HG03039 (cell line): Measurements from ENCODE around the gene SRP68.
"Not testable (repeated sequence)": the region's sequence is repeated elsewhere in the genome, so short reads cannot be mapped to it uniquely, and the experiment has no call there.

Experiments used
- ATAC-seq: cut with Tn5 transposase; IDR thresholded peaks from one replicate; pipeline ENCODE4 v1.9.1; 2021; ENCODE audit warnings: mild to moderate bottlenecking, moderate library complexity; ENCODE audit not compliant: unreplicated experiment

SRP68 gene

DNA sequence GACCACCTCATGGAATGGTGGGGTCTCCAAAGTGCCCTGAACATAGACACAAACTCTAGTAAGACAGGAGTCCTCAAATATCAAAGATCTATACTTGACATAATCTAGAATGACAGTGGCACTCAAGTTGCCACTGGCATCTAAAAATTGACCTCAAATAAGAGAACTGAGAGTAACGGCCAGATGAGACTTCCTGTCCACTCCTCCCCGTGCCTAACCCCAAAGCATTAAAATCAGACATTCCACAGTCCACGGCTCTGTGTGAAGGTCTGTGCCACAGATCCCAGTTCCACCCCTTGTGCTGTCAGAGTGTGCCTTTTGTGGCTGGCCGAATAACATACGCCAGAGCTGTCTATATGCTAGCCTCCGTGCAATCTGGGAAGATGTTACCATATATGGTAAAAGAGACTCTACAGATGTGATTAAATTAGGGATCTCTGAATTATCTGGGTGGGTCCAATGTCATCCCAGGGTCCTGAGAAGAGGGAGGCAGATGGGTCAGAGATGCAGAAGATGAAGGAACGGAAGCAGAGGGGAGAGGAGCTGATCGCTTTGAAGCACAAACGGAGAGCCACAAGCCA lies 24.2 kb downstream of the SRP68 start:
- no peak for ATAC-seq

DNA sequence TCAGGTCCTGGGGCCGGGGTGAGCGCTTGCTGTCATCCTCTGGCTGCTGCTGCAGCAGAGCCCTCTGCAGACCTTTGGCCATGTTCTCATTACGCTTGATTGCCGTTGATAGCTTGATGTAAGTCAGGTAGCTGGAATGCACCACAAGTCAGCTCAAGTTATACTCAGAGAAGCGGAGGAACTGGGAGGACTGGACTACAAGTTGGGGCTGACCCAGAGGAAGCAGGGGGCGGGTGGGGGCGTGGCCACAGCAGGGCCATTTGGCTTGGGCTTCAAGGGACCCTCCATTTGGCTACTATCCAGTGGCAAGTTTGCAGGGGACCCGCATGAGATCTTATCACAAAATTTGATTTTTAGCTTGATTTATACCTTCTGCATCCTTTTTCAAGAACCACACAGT lies 26.3 kb downstream of the SRP68 start:
- no peak for ATAC-seq

DNA sequence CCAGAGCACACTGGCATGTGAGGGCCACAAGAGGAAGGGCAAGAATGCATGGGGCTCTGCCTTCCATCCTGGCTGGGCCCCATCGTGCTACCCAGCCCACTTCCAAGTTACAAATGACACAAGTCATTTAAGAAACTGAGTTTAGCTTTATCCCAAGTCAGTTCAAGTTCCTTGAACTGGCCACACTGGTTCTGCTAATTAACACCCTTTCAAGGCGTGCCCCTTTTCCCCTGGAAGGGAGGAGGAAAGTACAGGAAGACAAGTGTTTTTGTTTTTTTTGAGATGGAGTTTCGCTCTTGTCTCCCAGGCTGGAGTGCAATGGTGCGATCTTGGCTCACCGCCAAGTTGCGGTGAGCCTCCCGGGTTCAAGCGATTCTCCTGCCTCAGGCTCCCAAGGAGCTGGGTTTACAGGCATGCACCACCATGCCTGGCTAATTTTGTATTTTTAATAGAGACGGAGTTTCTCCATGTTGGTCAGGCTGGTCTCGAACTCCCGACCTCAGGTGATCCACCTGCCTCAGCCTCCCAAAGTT lies 27.8 kb downstream of the SRP68 start:
- ATAC-seq, result not testable (repeated sequence)

DNA sequence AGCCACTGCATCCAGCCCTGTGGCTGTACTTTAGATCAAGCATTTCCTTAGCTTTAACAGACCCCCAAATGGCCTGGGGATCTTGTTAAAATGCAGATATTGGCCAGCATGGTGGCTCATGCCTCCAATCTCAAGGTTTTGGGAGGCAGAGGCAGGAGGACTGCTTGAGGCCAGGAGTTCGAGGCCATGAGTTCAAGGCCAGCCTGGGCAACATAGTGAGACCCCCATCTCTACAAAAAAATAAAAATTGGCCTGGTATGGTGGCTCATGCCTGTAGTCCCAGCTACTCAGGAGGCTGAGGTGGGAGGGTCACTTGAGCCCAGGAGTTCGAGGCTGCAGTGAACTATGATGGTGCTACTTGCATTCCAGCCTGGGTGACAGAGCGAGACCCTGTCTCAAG lies 29.4 kb downstream of the SRP68 start:
- ATAC-seq, result not testable (repeated sequence)

DNA sequence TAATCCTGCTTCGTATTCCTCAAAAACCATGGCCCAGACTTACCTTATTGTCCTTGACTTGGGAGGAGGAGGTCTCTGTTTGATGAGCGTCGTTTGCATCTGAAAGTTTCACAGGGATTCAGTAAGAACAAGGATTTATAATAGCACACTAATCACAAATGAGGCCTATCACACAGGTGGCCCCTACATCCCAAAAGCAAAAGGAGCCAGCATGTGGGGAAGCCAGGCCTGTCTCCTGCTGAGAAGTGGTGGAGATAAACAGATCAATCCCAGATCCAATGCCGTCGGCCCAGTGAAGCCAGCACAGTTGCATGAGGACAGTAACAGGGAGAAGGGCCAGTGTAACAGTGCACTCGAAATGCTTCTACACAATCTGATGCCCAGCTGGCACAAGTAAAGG lies 31.9 kb downstream of the SRP68 start:
- ATAC-seq, result no peak

DNA sequence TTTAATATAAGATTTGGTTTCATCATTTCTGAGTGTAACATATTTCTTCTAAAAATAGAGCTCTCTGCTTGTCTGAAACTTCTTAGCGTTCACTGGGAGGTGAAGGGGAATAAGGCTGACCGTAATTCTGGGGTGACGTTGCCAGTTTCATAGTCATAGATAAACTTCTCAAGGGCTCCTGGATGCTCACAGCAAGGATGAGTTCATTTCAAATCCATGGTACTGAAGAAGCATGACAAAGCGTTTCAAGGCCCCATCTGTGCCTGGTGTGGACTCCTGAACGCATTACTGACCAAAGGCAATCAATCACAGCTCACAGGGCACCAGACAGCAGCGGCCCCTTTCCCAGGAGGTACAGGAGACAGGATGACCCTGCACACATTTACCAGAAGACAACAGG lies 33.2 kb downstream of the SRP68 start:
- no peak for ATAC-seq

DNA sequence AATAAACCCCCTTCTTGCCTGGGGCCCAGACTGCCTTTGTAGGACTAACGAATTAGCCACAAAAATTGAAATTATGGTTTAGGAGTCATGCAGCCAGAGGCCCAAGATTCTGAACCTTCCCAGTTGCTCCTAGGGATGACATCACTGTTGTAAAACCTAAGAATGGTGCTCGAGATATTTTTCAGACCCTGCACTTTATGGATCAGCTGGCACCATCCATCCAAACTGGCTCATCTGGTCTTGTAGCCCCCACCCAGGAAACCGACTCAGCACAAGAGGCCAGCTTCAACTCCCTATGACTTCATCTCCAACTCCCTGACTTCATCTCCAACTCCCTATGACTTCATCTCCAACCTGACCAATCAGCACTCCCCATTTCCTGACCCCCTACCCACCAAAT lies 34.3 kb downstream of the SRP68 start:
- no peak for ATAC-seq

DNA sequence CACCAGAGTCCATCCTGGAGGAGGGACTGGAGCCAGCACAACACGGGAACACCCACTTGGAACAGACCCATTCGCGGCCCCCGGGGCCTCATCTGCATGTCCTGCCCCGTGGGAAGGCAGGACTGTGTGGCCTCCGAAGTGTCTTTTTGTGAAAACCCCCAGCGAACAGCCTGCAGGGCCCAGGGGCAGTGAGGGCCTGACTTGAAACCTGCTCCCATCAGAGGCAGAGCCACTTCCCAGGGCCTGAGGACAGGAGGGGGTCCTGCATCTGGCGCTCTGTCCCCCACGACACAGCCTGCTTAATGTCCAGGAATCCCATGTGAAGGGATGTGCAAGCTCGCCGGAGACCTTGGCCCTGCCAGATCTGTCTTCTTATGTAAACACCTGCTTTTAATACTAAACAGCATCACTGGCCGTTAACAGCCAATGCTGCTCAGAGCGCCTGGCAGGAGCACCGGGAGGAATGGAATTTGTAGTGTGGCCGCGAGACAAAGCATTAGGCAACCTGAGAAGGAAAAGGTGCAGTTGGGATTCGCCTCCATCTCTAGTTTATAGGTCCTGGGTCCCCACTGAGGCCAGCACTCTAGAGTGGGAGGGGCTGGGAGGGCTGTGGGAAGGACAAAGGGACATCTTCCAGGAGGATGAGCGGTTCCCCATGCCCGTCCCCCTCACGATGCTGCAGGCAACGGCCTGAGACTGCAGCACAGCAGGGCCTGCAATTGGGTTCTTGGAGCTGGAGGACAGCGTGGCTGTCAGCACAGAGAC lies 35.6 kb downstream of the SRP68 start:
- ATAC-seq, result no peak

DNA sequence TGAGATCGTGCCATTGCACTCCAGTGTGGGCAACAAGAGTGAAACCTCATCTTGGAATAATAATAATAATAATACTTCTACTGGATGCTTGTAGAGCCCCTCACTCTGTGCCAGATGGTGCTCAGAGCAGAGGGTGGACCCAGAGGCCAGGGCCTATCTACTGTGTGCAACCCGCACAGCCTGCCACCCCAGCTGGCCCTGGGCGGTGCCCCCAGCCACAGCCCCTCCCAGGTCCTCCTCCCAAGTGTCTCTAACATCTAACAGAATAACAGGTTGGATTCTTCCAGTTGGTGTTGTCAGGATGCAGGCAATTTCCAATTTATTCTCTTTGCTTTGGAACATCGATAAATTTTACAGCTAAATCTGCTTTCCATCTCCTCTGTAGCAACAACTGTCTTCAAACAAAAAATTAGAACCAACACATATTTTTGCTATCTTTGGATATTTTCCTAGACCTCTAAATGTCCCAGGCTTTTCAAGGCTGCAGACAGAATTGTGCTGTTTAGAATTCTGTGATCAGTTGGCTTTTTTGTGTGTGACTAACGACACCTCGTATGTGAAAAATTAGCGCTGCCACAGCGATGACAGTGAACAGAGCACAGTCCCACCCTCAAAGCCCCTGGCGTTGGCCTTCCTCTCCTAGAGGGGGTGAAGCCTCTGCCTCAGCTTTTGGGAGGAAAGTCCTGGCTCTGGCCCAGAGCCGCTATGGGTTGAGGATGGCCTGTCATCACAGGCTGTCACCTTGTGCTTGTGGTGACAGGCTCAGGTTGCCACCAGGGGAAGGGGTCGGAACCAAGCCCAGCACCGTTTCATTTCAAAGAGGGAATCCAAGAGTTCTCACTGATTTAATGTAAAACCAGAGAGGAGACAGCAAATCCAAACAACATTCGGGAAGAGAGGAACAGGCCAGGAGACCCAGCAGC lies 37.6 kb downstream of the SRP68 start:
- ATAC-seq, result no peak

DNA sequence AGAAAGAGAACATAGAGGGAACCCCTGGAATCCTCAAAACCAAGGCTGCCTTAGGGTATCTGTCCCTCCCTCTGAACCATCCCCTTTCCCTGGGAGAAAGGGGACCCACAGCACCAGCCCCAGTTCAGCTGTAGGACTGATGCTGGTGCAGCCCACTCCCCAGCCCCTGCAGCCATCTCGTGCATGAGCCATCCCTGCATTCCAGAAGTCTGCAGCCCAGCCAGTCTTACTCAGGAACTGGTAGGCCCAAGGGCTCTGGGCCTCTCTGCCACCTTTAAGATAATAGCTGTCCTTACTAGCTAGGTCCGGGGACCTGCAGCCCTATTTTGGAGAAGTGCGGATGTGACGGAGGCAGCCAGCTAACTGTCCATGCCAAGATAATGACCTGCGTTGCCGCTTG lies 39.2 kb downstream of the SRP68 start:
- no peak for ATAC-seq

DNA sequence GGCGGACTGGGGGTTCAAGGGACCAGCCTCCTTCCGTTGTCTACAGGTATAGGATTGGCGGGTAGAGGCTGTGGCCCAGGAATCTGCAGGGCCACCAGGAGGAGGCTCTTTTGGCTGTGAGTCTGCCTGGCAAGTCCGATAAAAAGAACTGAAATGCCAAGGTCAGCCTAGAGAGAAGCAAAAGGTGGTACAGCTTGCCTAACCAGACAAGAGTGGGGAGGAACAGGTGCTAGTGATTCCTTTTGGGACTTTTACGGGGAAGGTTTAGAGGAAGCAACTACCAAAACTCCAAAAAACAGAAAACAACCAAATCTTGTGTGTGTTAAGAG lies 39.6 kb downstream of the SRP68 start:
- no peak for ATAC-seq

DNA sequence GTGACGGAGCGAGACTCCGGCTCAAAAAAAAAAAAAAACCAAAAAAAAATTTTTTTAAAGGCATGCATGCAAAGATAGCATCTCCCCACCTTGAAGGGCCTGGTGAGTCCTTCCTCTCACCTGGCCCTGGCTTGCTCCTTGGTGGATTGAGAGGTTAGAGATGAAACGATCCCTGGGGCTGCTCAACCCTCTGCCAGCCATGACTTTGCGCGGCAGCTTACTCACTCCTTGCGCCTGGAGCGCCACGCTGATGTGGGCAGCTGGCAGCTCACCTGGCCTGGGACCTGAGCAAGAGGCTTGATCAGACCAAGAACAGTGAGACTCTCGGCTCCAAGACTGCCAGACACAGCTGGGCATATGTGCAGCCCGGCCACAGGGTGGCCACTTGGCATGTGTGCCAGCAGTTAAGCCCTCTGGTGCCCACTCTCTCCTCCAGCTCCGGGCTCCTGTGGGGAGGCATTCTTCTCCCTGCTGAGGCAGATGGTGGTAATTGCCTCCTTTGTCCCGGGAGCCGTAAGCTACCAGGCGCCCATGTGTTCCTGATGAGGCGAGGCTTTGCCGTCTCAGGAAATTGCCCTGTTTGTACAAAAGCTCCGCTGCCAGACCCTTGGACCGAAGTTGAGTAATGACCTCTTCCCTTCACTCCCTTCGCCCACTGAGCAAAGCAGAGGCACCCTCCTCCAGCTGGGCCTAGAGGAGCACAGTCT lies 40.1 kb downstream of the SRP68 start:
- ATAC-seq, result no peak

DNA sequence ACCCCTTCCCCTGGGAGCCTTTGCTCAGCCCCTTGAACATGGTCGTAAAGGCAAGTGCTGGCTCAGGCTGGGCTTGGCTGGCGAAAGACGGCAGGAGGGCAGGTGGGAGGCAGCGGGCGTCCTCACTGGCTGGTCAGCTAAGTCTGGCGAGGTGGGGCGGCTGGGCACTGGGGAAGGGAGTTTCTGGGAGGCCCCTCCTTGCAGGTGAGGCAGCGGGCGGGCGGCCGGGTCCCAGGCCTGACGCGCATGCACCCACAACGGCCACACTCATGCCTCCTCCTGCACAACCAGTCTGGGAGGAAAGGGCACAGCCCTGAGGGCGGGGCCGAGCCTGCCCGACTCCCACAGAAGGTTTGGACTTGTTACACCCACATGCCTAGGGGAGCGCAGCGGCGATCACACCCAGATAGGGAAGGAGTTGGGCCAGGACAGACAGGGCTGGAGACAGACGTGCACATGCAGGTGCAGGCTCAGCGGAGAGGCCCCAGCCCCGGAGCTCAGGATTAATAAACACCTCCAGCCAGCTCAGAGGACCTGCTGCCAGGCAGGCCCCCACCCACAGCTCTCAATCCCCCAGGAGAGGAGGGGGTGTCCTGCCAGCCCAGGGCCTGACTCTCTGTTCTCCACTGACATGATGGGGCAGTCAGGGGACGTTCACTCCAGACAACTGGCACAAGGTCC lies 45.0 kb downstream of the SRP68 start, which contains the start of gene EVPL:
Gene EVPL (minus strand): TSS at position 148 of the 681 bp plus-strand sequence. CDS start 108 bp downstream, at position 40.
- no peak for ATAC-seq

DNA sequence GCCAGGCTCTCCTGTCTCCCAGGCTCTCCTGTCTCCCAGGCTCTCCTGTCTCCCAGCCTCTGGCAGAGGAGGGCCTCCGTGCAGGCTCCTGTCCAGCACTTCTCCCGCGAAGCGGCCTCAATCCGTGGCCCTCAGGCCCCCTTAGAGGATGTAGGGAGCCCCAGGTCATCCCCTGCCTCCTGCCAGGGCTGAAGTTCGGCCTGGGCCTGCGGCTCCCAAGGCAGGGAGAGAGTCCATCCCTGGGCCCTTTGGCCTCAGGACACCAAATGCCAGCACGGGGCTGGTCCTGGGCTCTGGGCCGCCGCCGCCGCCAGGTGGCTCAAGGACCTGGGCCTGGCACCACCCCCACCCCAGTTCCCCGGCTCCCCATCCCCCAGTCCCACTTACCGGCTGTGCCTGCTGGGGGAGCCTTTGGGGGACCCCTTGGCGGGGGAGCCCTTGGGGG lies 45.6 kb downstream of the SRP68 start:
- no peak for ATAC-seq

DNA sequence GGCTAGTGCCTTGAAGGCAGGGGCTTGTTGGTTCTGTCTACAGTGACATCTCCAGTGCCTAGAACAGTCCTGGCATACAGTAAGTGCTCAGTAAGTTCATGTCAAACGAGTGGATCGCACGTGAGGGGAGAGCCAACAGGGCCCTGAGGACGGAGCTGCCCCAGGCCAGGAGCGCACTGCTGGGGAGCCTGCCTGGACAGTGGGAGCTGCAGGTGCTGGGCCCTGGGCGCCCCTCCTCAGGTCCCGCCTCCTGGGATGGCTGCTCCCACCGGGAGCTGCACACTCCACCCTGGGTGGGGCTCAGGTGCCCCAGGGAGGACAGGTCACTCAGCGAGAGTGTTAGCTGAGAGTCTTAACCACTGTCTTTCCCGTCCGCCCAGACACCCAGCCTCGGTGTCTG lies 47.0 kb downstream of the SRP68 start:
- no peak for ATAC-seq

DNA sequence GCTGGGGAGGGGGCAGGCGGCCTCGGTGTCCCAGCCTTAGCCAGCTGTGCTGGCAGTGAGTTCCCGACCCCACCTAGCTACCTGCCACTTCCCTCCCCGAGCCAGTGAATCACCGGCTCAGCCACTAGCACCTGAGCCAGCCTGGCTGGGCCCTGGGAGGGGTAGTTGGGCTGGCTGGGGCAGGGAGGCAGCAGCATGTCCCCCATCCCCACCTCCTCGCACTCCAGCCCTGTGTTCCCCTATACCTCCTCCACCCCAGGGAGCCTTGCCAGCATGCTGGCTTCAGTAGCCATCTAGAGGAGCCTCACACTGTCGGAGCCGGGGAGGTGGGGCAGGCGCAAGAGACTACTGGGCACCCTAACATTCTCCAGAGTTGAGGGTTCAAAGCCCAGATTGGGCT lies 48.0 kb downstream of the SRP68 start:
- ATAC-seq, result no peak

DNA sequence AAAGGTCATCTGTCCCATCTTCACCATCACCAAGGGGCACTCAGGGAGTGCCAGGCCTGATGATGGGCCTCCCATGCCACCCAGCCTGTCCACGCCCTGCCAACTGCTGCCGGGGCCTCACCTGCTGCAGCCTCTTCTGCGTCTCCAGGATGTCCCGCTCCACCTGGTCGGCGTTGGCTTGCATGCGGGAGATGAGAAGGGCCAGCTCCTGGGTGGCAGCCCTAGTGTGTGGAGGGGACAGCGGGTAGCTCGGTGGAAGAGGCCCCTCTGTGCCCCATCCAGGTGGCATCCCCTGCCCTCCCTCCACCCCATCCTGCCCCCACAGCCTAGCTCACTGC lies 48.4 kb downstream of the SRP68 start:
- no peak for ATAC-seq

DNA sequence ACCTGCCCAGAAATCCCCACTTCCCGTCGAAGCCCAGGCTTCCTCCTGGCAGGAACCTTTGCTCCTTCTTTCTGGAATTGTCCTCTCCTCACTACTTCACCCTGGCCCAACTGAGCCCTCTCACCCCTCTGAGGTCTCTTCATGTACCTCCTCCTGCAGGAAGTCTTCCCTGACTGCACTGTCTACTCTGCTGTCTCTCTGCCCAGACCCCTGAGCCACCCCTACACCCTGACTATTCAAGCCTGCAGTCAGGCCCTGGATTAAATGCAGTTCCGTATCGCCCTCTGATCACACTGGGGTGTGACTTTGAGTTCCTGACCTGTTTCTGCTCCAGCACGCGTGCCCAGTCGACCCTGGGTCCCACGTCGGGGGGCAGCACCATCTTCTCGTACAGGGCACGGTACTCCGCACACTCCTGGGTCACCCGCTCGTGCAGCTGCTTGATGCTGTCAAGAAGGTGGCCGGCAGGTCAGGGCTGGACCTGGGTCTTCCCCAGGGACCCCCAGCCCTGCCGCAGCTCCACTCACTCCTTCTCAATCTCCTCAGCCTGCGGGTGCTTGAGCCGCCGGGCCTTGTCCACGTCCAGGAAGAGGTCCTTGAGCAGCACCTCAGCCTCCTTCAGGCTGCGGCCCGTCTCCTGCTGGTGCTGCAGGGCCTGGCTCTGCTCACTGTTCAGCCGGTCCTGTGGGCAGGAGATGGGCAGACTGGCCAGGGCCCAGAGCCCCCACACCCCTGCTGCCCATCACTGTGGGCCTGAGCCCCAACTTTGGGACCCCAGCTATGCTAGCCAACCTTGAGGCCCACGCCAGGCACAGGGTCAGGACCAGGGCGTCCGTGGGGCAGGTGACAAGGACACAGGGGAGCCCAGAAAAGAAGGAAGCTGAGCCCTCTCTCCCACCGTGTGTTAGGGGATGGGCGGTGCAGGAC lies 49.1 kb downstream of the SRP68 start:
- ATAC-seq, result no peak

DNA sequence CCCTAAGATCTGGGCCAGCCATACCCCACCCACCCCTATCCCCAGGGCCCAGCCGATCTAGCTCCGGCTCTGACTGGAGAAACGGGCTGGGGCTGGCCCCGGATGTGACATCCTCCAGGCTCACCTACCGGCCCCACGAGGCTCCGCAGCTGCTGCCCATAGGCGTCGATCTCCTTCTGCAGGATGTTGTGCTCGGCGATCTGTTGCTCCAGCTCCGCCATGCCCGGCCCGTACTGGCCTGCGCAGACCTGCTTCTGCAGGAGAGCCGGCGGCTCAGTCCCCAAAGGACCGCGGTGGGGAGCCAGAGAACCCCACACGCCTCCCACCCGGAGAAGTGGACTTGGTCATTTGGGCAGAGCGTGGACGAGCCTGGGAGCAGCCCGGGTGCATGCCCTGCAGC lies 50.0 kb downstream of the SRP68 start:
- no peak for ATAC-seq
